Transverse colon (tissue), 4 donors: ENCODE data around the gene STK39.

Experiments
- EP300 ChIP-seq: sonication (generic); formaldehyde crosslinking; IDR thresholded peaks from one replicate; pipeline ENCODE4 v1.6.1; 2017; ENCODE audit warnings: antibody characterized with exemption, low read depth
- POLR2A ChIP-seq: fragments of 450-650 bp; IDR thresholded peaks from one replicate; pipeline ENCODE4 v1.6.1; 2016; ENCODE audit warnings: antibody characterized with exemption, mild to moderate bottlenecking, moderate library complexity
- POLR2AphosphoS5 ChIP-seq, 3 donors: sonication (generic); formaldehyde crosslinking; IDR thresholded peaks; one replicate each; pipeline ENCODE4 v1.6.1; 2016; ENCODE audit warnings: antibody characterized with exemption in 3 of 3
- TF ChIP-seq, protein P1 (sequence below), 5 experiments: fragments of 200-600 bp in 3 of 5; fragments of 450-650 bp in 2 of 5; sonication (generic) in 3 of 5; IDR thresholded peaks; 1 replicate in 2 of 5; 2 replicates in 3 of 5; pipeline ENCODE4 v1.5.1; 2016 to 2017; ENCODE audit warnings: antibody characterized with exemption in 5 of 5, inconsistent platforms in 3 of 5, mild to moderate bottlenecking in 2 of 5, moderate library complexity in 1 of 5

DNA sequence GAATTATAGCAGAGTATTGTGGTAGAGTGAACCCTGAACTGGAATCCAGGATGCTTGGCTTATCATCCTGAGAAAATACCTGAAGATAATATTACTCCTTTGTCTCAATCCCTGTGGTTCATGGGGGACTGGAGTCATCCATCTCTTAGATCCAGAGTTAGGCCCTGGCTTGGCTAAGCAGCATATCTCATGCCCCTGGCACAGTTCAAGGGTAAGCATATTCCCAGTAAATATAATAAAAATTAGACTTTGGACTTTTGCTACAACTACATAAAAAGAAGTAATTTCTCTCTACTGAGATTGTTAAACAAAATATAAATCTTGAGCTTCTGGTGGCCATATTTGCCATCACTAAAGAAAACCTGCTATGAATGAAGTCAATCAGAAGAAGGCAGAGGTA lies 47.7 kb upstream of the STK39 start:
- no peak for TF ChIP-seq POLR2A
- TF ChIP-seq, protein P1, sequence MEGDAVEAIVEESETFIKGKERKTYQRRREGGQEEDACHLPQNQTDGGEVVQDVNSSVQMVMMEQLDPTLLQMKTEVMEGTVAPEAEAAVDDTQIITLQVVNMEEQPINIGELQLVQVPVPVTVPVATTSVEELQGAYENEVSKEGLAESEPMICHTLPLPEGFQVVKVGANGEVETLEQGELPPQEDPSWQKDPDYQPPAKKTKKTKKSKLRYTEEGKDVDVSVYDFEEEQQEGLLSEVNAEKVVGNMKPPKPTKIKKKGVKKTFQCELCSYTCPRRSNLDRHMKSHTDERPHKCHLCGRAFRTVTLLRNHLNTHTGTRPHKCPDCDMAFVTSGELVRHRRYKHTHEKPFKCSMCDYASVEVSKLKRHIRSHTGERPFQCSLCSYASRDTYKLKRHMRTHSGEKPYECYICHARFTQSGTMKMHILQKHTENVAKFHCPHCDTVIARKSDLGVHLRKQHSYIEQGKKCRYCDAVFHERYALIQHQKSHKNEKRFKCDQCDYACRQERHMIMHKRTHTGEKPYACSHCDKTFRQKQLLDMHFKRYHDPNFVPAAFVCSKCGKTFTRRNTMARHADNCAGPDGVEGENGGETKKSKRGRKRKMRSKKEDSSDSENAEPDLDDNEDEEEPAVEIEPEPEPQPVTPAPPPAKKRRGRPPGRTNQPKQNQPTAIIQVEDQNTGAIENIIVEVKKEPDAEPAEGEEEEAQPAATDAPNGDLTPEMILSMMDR (IDR thresholded peaks at IDR 0.05): no peak
- no peak for TF ChIP-seq POLR2AphosphoS5 (IDR thresholded peaks at IDR 0.05)
- no peak for TF ChIP-seq EP300
